Neural cell (in vitro differentiated cells): ENCODE results near the gene C19orf73. TPM values are rescaled to one million over a fixed set of nuclear protein-coding genes. Genes with fewer than 3 reads are reported as not detected.

ENCODE experiments used
- H2AFZ ChIP-seq: fragments of 200-600, 300-800 bp; sonication (generic), shearing (Covaris generic); 2 replicates; pipeline ENCODE4 v1.6.0; 2014; ENCODE audit warnings: low read depth, mild to moderate bottlenecking, antibody characterized with exemption, low read length, moderate library complexity
- H3F3A ChIP-seq: fragments of 200-600 bp; shearing (Covaris generic); 2 replicates; pipeline ENCODE4 v1.6.1; 2016; ENCODE audit warnings: mild to moderate bottlenecking, moderate library complexity, mixed read lengths, antibody characterized with exemption, low read length; ENCODE audit not compliant: insufficient read depth, poor library complexity, severe bottlenecking
- H3K27ac ChIP-seq: fragments of 200-600, 300-800 bp; sonication (generic), shearing (Covaris generic); 2 replicates; pipeline ENCODE4 v1.5.1; 2014; ENCODE audit warnings: mild to moderate bottlenecking, low read length, moderate library complexity
- H3K27me3 ChIP-seq: fragments of 300-800, 200-600 bp; sonication (generic), shearing (Covaris generic); 2 replicates; pipeline ENCODE4 v1.6.0; 2014; ENCODE audit warnings: mild to moderate bottlenecking, low read depth, low read length, moderate library complexity; ENCODE audit not compliant: insufficient read depth
- H3K36me3 ChIP-seq: fragments of 300-800, 200-600 bp; sonication (generic), shearing (Covaris generic); 2 replicates; pipeline ENCODE4 v1.5.1; 2014; ENCODE audit warnings: mild to moderate bottlenecking, antibody characterized with exemption, low read length, moderate library complexity; ENCODE audit not compliant: insufficient read depth
- H3K4me2 ChIP-seq: fragments of 300-800, 200-600 bp; sonication (generic), shearing (Covaris generic); 2 replicates; pipeline ENCODE4 v1.6.0; 2014; ENCODE audit warnings: mild to moderate bottlenecking, low read length
- H3K4me3 ChIP-seq: fragments of 300-800, 200-600 bp; sonication (generic), shearing (Covaris generic); 2 replicates; pipeline ENCODE4 v1.5.1; 2014; ENCODE audit warnings: mild to moderate bottlenecking, low read length, moderate library complexity
- H3K79me2 ChIP-seq: fragments of 200-600 bp; shearing (Covaris generic); replicated peaks from 2 replicates; pipeline ENCODE4 v1.6.0; 2014; ENCODE audit warnings: mild to moderate bottlenecking, low read length, moderate library complexity; ENCODE audit not compliant: insufficient read depth
- H3K9ac ChIP-seq: fragments of 300-800, 200-600 bp; sonication (generic), shearing (Covaris generic); 2 replicates; pipeline ENCODE4 v1.6.1; 2016; ENCODE audit warnings: mild to moderate bottlenecking, low read length, mixed read lengths
- H3K9me2 ChIP-seq: fragments of 200-600 bp; shearing (Covaris generic); 2 replicates; pipeline ENCODE4 v1.6.1; 2016; ENCODE audit warnings: mild to moderate bottlenecking, low read length, mixed read lengths; ENCODE audit not compliant: insufficient read depth
- H3K9me3 ChIP-seq: fragments of 200-600, 300-800 bp; sonication (generic), shearing (Covaris generic); 2 replicates; pipeline ENCODE4 v1.6.1; 2016; ENCODE audit warnings: mild to moderate bottlenecking, mixed run types, low read length, moderate library complexity, mixed read lengths
- H4K20me1 ChIP-seq: fragments of 200-600 bp; shearing (Covaris generic); 2 replicates; pipeline ENCODE4 v1.6.1; 2016; ENCODE audit warnings: mild to moderate bottlenecking, mixed run types; ENCODE audit not compliant: insufficient read depth
- EP300 ChIP-seq: fragments of 450-650 bp; conservative IDR thresholded peaks from 2 replicates; pipeline ENCODE4 v1.6.1; 2014; ENCODE audit warnings: antibody characterized with exemption, mild to moderate bottlenecking, moderate library complexity; ENCODE audit not compliant: poor library complexity, severe bottlenecking
- EZH2 ChIP-seq: fragments of 200-600, 300-800 bp; shearing (Covaris generic), sonication (generic); IDR thresholded peaks from 2 replicates; pipeline ENCODE4 v1.6.1; 2014; ENCODE audit warnings: antibody characterized with exemption, low read length, borderline replicate concordance, mild to moderate bottlenecking; ENCODE audit not compliant: insufficient read depth, poor library complexity, severe bottlenecking
- MXI1 ChIP-seq: fragments of 450-650 bp; conservative IDR thresholded peaks from 2 replicates; pipeline ENCODE4 v1.6.1; 2014; ENCODE audit warnings: antibody characterized with exemption, mild to moderate bottlenecking; ENCODE audit not compliant: poor library complexity, severe bottlenecking
- POLR2AphosphoS5 ChIP-seq: IDR thresholded peaks from 2 replicates; pipeline ENCODE4 v1.6.1; 2012
- RAD21 ChIP-seq: fragments of 450-650 bp; conservative IDR thresholded peaks from 2 replicates; pipeline ENCODE4 v1.6.1; 2014; ENCODE audit warnings: antibody characterized with exemption, mild to moderate bottlenecking, moderate library complexity
- SMC3 ChIP-seq: fragments of 450-650 bp; conservative IDR thresholded peaks from 2 replicates; pipeline ENCODE4 v1.6.1; 2014; ENCODE audit warnings: antibody characterized with exemption, mild to moderate bottlenecking, moderate library complexity; ENCODE audit not compliant: poor library complexity
- TAF1 ChIP-seq: IDR thresholded peaks from 2 replicates; pipeline ENCODE4 v1.6.1; 2012; ENCODE audit warnings: low read depth
- polyA plus RNA-seq: library from polyadenylated mRNA; depleted of rRNA; stranded (reverse); fragments of >200 nt; gene quantifications from 2 replicates; pipeline ENCODE4 v1.2.3, GENCODE V29; 2014
- TF ChIP-seq, protein P1 (sequence below): IDR thresholded peaks from 2 replicates; pipeline ENCODE4 v1.6.1; 2012; ENCODE audit warnings: borderline replicate concordance
- TF ChIP-seq, protein P2 (sequence below): fragments of 450-650 bp; IDR thresholded peaks from 2 replicates; pipeline ENCODE4 v1.5.1; 2014; ENCODE audit warnings: antibody characterized with exemption, mild to moderate bottlenecking, moderate library complexity; ENCODE audit not compliant: poor library complexity, severe bottlenecking

C19orf73 gene
- polyA plus RNA-seq, 1 donor from 2014 or later, result 8.4 TPM

DNA sequence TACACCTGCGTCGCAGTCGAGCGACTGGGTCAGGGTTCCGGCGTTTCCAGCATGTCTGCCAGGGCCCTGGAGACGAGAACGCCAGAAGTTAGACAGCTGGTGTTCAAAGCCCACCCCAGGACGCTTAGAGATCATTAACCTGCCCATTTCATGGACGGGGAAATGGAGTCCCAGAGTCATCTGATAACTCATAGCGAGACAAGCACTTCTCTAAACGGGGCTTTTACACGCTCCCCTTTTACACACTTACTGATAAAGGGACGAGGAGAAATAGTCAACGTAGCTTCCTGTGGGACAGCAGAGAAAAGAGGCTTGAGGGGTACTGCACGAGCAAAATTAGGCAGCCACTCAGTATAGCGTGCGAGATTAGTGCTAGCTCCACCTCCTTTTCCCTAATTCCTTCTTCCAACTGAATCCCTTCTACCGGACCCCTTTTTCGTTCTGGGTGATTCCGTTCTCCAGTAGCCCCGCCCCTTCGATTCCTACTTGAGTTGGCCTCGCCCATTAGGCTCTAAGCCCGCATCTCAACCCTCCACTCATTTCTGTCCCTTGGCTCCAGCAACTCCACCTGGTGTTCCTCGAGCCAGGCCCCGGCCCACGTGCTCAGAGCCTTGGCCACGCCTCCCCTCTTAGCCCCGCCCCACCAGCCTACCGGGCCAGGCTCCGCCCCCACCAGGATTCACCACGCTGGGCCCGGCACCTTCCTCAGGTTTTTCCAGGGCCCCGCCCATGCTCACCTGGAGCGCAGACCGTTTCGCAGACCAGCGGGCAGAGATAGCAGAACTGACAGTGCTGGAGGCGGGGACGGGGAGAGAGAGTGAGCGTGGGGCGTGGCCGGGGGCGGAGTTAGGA, 32.5 kb upstream of the C19orf73 start:
- Histone ChIP-seq H4K20me1 (no peaks in the 10 kb centered on the region), H3K9me2 (no peaks in the 10 kb centered on the region), H3K27ac (no peak overlapping the region), H3K79me2 (no peaks in the 10 kb centered on the region), H3K4me2 (no peak overlapping the region), H3K27me3 (no peaks in the 10 kb centered on the region), H3K4me3 (peak overlapping the region; percentile 96), H3K9ac (peak overlapping the region; percentile 79), H3K36me3 (no peaks in the 10 kb centered on the region), H2AFZ (no peak overlapping the region), H3K9me3 (no peaks in the 10 kb centered on the region), H3F3A (no peaks in the 10 kb centered on the region)
- TF ChIP-seq SMC3 (no peak), EZH2 (no peak), MXI1 (no peak), RAD21 (no peak), POLR2AphosphoS5 (no peak), TAF1 (no peak), EP300 (no peak)
- TF ChIP-seq, protein P1, sequence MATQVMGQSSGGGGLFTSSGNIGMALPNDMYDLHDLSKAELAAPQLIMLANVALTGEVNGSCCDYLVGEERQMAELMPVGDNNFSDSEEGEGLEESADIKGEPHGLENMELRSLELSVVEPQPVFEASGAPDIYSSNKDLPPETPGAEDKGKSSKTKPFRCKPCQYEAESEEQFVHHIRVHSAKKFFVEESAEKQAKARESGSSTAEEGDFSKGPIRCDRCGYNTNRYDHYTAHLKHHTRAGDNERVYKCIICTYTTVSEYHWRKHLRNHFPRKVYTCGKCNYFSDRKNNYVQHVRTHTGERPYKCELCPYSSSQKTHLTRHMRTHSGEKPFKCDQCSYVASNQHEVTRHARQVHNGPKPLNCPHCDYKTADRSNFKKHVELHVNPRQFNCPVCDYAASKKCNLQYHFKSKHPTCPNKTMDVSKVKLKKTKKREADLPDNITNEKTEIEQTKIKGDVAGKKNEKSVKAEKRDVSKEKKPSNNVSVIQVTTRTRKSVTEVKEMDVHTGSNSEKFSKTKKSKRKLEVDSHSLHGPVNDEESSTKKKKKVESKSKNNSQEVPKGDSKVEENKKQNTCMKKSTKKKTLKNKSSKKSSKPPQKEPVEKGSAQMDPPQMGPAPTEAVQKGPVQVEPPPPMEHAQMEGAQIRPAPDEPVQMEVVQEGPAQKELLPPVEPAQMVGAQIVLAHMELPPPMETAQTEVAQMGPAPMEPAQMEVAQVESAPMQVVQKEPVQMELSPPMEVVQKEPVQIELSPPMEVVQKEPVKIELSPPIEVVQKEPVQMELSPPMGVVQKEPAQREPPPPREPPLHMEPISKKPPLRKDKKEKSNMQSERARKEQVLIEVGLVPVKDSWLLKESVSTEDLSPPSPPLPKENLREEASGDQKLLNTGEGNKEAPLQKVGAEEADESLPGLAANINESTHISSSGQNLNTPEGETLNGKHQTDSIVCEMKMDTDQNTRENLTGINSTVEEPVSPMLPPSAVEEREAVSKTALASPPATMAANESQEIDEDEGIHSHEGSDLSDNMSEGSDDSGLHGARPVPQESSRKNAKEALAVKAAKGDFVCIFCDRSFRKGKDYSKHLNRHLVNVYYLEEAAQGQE, result no peak
- TF ChIP-seq, protein P2, sequence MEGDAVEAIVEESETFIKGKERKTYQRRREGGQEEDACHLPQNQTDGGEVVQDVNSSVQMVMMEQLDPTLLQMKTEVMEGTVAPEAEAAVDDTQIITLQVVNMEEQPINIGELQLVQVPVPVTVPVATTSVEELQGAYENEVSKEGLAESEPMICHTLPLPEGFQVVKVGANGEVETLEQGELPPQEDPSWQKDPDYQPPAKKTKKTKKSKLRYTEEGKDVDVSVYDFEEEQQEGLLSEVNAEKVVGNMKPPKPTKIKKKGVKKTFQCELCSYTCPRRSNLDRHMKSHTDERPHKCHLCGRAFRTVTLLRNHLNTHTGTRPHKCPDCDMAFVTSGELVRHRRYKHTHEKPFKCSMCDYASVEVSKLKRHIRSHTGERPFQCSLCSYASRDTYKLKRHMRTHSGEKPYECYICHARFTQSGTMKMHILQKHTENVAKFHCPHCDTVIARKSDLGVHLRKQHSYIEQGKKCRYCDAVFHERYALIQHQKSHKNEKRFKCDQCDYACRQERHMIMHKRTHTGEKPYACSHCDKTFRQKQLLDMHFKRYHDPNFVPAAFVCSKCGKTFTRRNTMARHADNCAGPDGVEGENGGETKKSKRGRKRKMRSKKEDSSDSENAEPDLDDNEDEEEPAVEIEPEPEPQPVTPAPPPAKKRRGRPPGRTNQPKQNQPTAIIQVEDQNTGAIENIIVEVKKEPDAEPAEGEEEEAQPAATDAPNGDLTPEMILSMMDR, result no peak

DNA sequence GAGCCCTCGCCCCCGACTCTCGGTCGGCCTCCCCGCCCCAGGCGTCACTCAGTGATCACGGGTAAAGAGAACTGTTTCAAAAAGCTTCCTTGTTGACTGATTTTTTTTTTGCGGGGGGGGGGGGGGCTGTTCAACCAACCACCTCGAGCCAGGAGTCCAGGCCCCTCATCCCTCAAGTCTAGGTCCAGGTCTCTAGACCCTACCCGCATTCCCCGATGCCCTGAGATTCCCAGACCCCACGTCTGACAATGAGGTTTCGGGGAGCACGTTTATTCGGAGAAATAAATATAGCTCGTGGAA, 32.0 kb upstream of the C19orf73 start:
- Histone ChIP-seq H3F3A (no peaks in the 10 kb centered on the region), H3K36me3 (no peaks in the 10 kb centered on the region), H3K9ac (peak overlapping the region; percentile 79), H3K4me2 (peak overlapping the region; percentile 76), H2AFZ (no peak overlapping the region), H3K9me2 (no peaks in the 10 kb centered on the region), H3K27ac (peak overlapping the region; percentile 78), H3K9me3 (no peaks in the 10 kb centered on the region), H3K4me3 (peak overlapping the region; percentile 96), H3K79me2 (no peaks in the 10 kb centered on the region), H4K20me1 (no peaks in the 10 kb centered on the region), H3K27me3 (no peaks in the 10 kb centered on the region)
- TF ChIP-seq TAF1, result no peak
- TF ChIP-seq POLR2AphosphoS5, result no peak
- TF ChIP-seq, protein P2, result no peak
- TF ChIP-seq, protein P1, result no peak
- no peak for TF ChIP-seq EP300
- no peak for TF ChIP-seq MXI1
- TF ChIP-seq SMC3, result no peak
- TF ChIP-seq RAD21, result no peak
- no peak for TF ChIP-seq EZH2
